Pulmonary artery endothelial cell (primary cell): Measurements from ENCODE around the gene KPNA6. TPM values are rescaled to one million over a fixed set of nuclear protein-coding genes. Genes with fewer than 3 reads are reported as not detected.
"Not testable (repeated sequence)": the region's sequence is repeated elsewhere in the genome, so short reads cannot be mapped to it uniquely, and the experiment has no call there.

Experiments used
- DNase-seq: peaks from one replicate; pipeline ENCODE4 v3.0.0-alpha.2; 2011; ENCODE audit warnings: low read depth, low spot score
- total RNA-seq: library from RNA; depleted of rRNA; stranded (reverse); fragments of >200 nt; gene quantifications from 2 replicates; pipeline ENCODE4 v1.2.3, GENCODE V29; 2014

KPNA6 gene
- total RNA-seq, 1 donor from 2014 or later, result 37.0 TPM

DNA sequence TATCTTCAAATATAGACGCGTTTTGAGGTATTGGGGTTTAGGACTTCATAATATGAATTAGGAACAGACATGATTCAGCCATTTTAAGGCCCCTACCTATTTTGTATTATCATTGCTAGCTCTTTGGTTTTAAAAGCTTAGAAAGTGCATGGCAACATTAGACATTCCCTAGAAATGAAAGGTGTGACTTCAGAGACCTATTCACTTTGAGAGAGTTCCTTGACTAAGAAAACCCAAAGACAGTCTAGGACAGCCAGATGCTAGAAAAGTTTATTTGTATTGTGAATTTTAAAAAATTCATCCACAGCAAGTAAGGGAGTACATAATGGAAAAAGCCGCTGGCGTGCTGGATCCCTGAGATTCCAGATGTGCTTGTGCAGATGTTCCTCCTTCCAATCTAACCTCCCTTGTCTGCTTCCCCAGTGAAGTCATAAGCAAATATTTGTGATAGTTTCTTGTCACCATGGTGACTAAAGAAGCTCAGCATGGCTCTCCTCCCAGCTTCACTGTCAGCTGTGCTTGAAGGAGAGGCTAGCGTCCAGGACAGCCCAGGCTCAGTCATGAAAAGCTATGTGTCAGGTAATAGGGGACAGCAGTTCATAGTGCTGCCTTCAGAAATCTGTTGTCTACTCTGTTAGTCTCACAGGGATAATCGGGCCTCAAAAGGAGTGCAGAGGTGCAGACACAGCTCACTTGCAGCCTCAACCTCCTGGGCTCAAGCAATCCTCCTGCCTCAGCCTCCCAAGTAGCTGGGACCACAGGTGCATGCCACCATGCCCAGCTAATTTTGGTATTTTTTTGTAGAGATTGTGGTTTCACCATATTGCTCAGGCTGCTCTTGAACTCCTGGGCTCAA lies 34.8 kb downstream of the KPNA6 start:
- DNase-seq, result no peak

DNA sequence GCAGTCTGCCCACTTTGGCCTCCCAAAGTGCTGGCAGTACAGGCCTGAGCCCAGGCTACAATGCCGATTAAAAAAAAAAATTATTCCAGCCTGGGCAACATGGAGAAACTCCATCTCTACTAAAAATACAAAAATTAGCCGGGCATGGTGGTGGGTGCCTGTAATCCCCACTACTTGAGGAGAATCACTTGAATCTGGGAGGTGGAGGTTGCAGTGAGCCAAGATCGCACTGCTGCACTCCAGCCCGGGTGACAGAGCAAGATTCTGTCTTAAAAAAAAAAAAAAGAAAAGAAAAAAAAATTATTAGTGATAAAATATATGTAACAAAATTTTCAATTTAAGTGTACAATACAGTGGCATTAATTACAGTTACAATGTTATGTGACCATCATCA lies 35.4 kb downstream of the KPNA6 start:
- not testable (repeated sequence) for DNase-seq

DNA sequence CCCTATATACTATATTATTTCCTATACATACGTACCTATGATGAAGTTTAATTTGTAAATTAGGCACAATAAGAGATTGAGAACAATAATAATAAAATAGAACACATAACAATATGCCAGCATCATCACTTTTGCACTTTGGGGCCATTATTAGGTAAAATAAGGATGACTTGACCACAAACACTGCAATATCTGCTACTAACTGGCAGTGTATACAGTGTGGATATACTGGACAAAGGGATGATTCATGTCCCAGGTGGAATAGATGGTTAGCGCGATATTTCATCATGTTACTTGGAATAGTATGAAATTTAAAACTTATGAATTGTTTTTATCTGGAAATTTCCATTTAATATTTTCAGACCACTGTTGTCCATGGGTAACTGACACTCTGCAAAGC lies 36.2 kb downstream of the KPNA6 start:
- no peak for DNase-seq

DNA sequence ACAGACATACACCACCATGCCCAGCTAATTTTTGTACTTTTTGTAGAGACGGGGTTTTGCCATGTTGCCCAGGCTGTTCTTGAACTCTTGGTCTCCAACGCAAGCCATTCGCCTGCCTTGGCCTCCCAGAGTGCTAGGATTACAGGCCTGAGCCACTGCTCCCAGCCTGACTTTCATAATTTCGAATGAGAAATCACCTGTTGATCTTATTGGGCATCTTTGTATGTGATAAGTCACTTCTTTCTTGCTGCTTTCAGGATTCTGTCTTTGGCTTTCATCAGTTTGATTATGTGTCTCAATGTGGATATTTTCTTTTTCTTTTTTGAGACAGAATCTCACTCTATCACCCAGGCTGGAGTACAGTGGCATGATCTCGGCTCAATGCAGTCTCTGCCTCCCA lies 39.9 kb downstream of the KPNA6 start:
- DNase-seq, result not testable (repeated sequence)

DNA sequence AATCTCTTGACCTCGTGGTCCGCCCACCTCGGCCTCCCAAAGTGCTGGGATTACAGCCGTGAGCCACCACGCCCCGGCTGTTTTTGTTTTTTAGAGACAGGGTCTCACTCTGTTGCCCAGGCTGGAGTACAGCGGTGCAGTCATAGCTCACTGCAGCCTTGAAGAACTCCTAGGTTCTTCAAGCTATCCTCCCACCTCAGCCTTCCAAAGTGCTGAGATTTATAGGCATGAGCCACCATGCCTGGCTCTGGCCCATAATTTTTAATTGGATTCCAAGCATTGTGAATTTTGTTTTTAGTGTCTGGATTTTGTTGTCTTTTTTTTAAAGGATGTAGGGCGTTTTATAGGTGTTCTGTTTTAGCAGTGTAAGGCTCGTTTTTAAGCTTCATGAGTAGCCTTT lies 43.0 kb downstream of the KPNA6 start:
- no peak for DNase-seq

DNA sequence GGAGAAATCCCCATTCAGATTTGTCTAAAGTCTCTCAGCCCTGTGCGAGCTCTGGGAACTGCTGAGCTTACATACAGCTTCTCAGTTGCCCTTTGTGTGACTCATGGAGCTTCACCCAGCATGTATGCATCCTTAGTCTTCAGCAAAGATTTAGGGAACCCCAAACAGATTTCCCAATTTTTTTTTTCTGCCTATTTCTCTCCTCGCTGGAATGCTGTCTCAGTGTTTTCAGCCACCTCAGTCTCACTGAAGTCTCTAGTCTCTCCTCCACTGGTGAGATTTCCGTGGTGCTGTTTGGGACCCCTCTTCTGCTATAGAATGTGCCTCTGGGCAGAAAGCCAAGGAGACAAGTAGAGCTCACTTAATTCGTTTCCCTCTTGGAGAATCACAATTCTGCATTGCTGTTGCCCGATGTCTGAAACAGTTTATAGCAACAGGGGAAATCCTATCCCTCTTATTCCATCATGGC lies 43.5 kb downstream of the KPNA6 start:
- DNase-seq, result no peak

DNA sequence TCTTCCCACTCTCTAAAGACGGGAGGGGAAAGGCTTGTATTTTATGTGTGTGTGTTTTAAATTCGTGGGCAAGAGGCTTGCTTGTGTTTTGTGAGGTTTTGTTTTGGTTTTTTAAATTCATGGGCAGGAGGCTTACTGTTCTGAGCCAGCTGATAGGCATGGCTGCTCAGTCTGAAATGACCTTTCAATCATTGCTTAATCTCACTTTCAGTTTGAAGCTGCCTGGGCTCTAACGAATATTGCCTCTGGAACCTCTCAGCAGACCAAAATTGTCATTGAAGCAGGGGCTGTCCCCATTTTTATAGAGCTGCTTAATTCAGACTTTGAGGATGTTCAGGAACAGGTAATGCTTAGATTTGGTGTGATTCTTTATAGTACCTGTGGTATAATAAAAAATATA lies 51.3 kb downstream of the KPNA6 start:
- DNase-seq, result no peak

DNA sequence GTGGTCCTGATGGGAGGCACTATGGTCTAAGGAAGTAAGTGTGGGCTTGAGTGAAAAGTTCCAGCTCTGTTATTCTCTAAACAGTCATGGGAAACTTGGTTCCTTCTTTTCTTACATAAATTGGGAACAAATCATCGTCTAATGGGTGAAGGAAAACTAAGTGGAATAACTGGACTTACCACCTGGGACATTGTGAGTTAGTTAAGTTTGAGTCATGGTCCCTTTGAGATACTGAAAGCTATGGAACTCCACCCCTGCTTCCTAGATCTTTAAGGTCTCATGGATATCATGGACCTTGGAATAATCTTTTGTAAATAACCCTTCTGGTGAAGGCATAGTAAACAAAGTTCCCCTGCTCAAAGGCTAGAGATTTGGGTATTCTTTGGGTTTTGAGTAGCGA lies 55.5 kb downstream of the KPNA6 start:
- no peak for DNase-seq

DNA sequence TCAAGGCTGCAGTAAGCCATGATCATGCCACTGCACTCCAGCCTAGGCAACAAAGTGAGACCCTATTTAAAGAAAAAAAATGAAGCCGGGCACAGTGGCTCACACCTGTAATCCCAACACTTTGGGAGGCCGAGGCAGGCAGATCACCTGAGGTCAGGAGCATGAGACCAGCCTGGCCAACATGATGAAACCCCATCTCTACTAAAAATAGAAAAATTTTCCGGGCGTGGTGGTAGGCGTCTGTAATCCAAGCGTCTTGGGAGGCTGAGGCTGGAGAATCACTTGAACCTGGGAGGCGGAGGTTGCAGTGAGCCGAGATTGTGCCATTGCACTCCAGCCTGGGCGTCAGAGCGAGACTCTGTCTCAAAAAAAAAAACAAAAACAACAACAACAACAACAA lies 57.8 kb downstream of the KPNA6 start:
- not testable (repeated sequence) for DNase-seq

DNA sequence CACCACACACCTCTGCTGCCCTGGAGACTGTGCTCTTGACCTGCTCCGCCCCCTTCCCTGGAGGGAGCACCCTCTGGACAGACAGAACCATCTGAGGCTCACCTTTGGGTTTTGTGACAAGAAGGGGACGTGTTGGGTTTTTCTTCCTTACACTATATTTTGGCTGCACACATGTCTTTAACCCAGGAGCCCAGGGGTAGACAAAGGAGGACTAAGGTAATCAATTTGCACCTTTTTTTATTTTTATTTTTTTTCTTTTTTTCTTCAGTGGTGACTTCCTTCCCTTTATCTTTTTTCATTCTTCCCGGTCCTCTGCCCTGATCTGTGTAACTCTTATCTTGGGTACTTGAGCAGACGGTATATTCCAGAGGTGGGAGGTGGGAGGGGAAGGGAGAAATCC lies 63.1 kb downstream of the KPNA6 start:
- no peak for DNase-seq

DNA sequence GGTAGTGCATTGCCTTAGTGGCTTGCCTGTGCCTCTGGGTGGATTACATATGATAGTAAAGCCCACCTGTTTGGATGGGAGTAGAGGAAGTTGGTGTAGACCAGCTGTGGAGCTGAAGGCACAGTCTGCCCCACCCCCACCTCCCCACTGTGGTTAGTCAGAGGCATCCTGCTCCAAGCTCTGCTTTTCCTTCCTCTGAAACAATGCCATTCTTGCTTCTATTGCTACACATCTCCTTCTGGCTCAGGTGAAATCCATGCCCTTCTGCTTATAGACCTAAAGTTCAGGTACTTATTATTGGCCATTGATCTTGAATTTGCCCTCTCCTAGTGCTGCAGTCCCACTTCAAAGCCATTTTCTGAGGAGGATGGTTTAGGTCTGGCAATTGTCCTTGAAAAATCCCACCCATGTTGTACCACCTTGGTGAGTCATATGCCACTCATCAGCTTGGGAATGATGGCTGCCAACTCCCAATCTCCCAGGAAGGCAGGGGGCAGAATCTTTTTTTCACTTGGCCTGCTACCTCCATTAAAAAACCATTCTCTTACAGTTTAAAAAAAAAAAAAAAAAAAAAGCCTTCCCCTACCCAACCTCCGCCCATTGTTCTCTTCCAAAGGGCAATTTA lies 64.9 kb downstream of the KPNA6 start:
- no peak for DNase-seq

DNA sequence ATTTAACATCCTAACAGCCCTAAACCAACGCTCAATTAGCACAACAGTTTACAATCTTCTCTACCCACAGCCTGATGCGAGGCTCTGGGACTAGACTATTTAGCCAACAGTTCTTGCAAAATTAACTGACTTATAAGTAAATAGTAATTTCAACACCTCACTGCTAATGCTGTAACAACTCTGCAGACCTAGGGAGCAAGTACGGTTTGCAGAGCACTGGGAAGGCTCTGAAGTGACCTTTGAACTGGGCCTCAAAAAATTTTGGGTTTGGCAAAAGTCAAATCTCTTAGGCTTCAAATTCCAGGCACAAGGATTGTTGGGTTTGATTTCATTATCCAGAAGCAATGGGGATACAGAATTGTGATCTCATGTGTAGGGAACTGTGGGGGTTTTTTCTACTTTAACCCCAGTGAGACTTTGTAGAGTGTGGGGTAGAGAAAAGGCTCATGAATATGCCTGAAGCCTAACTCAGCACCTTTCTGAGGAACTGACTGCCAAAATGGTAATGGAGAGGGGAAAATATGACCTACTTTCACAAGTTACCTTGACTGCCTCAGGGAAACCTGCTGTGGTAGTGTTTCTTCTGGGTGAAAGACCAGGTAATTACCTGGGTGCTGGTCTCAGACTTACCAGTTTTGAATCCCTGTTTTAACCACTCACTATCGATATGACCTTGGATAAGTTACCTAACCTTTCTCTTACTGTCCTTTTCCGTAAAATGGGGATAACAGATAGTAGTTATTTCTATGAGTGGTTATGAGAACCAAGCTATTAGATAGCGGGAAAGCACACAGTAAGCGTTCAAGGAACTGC lies 70.7 kb downstream of the KPNA6 start:
- no peak for DNase-seq

DNA sequence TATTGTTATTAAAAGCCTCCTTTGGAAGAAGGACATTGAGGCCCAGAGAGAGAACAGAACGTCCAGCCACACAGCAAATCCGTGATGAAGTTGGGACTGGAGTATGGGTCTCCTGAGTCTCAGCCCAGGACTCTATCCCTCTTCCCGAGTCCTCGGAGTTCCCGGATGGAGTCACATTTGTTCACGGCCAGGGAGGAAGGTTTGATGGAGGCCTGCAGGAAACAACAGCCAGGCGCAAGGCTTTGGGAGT lies 71.3 kb downstream of the KPNA6 start:
- DNase-seq, result no peak

DNA sequence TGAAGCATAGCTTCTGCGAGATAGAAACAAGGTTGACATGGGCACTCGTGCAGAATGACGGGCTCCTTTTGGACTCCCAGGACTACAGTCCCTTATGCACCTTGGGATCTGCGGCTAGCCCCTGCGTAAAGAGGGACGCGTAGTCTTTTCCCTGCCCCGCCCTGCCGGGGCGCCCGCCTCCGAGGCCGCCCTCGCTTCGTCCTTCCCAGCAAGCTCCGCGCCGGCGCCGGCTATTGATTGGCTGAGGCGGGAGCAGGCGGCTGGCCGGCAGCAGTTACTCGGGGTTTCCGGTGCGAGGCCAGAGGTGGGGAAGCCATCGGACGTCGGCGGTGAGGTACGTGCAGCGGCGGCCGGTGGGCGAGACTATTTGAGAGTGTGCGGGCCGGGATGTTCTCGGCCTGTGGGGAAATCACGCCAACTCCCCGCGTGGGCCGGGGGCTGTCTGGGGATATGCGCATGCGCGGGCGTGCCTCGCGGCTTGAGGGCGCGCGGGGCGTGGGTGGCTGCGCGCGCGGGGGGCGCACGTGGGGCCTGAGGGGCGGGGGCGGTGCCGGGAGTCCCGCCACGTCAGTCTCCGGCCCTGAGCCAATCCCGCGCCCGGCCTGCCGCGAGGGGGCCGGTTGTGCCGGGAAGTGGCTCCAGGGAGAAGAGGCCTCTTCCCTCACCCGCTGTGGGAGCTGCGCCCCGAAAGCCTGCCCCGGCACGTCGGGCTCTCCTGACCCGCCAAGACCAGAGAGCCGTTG lies 71.8 kb downstream of the KPNA6 start, which contains the start of gene TXLNA:
Gene TXLNA, plus strand, starts transcription at position 233 of the 743 bp plus-strand sequence. CDS start 671 bp downstream, outside the sequence.
- DNase-seq, result peak; percentile 73

DNA sequence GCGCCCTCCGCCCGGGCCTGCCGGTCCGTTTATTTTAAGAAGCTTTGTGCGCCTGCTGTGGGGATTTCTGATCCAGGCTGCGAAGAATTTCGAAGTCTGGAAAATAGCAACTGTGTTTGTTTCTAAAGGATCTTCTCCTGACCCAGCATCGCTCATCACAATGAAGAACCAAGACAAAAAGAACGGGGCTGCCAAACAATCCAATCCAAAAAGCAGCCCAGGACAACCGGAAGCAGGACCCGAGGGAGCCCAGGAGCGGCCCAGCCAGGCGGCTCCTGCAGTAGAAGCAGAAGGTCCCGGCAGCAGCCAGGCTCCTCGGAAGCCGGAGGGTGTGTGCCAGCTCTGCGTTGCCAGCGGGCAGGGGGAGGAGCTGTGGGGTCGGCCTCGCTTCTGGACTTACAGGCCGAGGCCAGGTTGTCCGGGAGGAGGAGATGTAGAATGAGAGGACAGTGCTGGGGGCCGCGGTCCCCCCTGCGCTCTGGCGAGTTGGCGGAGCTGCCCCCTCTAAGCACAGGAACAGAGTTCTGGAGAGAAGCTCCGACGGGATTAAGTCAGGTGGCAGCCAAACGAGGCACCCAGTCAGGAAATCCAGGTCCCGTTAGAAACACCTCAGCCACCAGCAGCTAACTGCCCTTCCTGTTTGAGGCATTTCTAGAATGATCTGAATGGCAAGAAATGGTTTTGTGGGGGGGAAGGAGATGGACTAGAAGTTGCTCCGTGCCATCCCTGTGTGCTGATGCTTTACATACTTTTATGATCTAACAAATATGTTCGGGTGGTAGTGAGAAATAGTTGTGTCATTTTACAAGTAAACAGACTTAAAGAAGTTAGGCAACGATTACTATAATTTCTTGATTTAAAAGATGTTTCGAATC lies 72.6 kb downstream of the KPNA6 start:
- DNase-seq, result no peak

DNA sequence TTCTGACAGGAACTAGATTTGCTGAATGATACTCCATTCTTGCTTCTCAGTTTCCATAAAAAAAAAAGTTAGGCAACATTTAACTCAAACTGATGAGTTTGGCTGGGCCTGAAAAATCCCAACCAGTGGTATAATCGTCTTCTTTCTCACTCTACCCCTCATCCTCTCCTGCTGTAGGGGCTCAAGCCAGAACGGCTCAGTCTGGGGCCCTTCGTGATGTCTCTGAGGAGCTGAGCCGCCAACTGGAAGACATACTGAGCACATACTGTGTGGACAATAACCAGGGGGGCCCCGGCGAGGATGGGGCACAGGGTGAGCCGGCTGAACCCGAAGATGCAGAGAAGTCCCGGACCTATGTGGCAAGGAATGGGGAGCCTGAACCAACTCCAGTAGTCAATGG lies 73.2 kb downstream of the KPNA6 start:
- DNase-seq, result no peak

DNA sequence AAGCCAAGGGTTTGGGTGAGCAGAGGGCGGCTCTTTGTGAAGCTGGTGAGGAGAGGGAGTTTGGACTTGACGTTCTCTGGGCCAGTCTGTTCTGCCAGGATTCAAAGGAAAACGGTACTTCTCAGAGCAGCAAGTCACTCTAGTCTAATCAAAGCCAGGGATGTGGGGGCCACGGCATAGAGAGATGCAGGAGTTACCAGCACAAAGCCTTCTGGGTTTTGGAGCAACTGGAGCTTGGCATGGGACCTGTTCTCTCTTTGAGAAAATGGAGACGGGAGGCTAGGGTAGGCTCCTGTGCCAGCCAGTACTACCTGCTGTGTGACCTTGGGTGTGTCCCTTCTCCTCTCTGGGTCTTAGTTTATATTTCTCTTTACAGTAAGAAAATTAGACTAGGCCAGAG lies 73.7 kb downstream of the KPNA6 start:
- no peak for DNase-seq

DNA sequence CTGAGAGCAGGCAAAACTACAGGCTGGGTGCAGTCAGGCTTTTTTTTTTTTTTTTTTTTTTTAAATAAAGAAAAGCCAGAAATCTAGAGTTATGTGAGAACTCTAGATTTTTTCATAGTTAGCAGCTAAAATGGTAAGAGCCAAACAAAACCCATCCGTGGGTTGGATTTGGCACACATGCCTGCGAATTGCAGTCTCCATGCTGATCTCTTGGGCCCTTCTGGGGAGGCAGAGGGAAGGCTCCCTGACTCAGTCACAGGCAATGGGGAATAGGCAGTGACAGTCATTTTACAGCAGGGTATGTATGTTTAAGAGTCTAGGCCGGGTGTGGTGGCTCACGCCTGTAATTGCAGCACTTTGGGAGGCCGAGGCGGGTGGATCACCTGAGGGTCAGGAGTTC lies 74.2 kb downstream of the KPNA6 start:
- no peak for DNase-seq

DNA sequence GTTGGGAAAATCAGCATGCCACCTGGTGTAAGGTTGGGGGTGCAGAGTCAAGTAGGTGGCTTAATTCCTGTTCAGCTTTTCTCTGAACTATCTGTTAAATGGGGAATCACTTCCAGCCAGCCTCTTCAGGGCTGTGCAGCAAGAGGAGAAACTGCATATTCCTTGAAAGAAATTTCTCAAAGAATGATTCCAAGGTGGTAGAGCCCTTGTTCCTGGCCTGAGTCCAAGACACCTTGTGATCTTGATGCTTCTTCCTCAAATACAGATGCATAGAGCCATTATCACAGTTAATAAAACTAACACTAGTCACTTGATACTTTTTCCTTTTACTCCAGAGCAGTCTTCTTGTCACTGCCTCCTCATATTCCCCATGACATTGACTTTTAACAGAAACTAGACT lies 76.8 kb downstream of the KPNA6 start:
- no peak for DNase-seq

DNA sequence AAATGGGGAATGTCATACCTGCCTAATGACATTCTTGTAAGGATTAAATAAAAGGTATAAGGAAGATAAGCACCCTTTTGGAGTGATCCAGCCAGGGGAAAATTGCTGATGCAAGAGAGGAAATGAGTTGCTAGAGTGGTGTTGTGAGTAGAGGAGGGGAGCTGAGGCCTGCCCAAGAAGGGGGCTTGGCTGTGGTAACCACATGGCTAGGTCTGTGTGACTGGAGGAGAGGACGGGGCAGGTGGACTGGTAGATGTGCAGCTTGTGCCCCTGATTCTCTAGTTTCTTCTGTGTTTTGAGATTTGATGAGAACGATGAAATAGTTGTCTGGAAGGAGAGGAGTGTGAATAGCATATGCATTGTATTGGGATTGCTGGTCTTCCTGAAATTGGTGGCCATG lies 78.2 kb downstream of the KPNA6 start:
- no peak for DNase-seq

DNA sequence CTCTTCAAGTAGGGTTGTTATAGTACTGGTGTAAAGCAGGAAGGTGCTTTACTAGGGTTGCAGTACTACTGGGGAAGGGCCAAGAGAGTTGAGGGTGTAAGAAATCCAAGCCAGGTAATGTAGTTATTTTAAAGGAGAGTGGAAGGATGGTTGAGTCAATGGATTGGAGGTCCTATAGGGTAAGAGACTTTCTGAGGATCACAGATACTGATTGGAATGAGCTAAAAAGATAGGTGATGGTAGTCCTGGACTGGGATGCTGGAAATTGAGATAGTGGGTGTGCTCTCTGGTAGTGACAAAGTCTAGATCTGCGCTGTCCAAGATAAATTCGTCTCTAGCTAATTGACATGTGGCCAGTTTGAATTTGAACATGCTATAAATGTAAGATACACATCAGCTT lies 78.6 kb downstream of the KPNA6 start:
- no peak for DNase-seq
